Colonic mucosa (tissue), 4 donors: ENCODE data around the gene ERICH6B. TPM values are rescaled to one million over a fixed set of nuclear protein-coding genes. Genes with fewer than 3 reads are reported as not detected.

Source experiments
- DNase-seq: peaks from one replicate; pipeline ENCODE4 v3.0.0-alpha.2; 2020
- H3K27ac ChIP-seq: fragments of 200-600 bp; one replicate; pipeline ENCODE4 v1.8.0; 2021
- H3K27me3 ChIP-seq: fragments of 200-600 bp; one replicate; pipeline ENCODE4 v1.8.0; 2021
- H3K36me3 ChIP-seq: fragments of 200-600 bp; one replicate; pipeline ENCODE4 v1.8.0; 2021
- H3K4me1 ChIP-seq: fragments of 200-600 bp; one replicate; pipeline ENCODE4 v1.8.0; 2021; ENCODE audit warnings: mild to moderate bottlenecking
- H3K4me3 ChIP-seq: fragments of 200-600 bp; one replicate; pipeline ENCODE4 v1.8.0; 2021
- H3K9ac ChIP-seq, 2 donors: one replicate each; pipeline ENCODE4 v1.7.0; 2013; ENCODE audit warnings: control low read depth in 2 of 2, low read depth in 2 of 2, low read length in 2 of 2
- H3K9me3 ChIP-seq: fragments of 200-600 bp; one replicate; pipeline ENCODE4 v1.8.0; 2021
- CTCF ChIP-seq: fragments of 200-600 bp; IDR thresholded peaks from one replicate; pipeline ENCODE4 v1.8.0; 2022; ENCODE audit warnings: antibody characterized with exemption, mild to moderate bottlenecking
- intact Hi-C: fragments of 100-400 bp; cut with DNase I; formaldehyde crosslinking; loops from one replicate; pipeline ENCODE4 v1.14.1; 2022
- total RNA-seq, 2 donors: library from RNA; stranded (reverse); fragmentation: NEBNext Ultra II Directional in 1 of 2; extraction: Animal tissue kit (Norgen Biotek cat#: 25700) in 1 of 2; gene quantifications; one replicate each; pipeline ENCODE4 v1.2.1, GENCODE V29; 2021
- donor health status: healthy.
- donor health status: DM: no; HTN: no; CAD: no.
- donor health status: DM: no; HTN: no; CAD: no.

The ERICH6B gene
- total RNA-seq, 2 donors from 2014 or later, result not detected

- H3K4me3 ChIP-seq, result no peak overlapping the region
- H3K36me3 ChIP-seq, result peaks cover 12% of the 10 kb centered on the region
- H3K4me1 ChIP-seq, result no peaks in the 10 kb centered on the region
- TF ChIP-seq CTCF, result no peak
- H3K27me3 ChIP-seq, result no peaks in the 10 kb centered on the region
- no peak overlapping the region for H3K27ac ChIP-seq
- no peak overlapping the region for H3K9ac ChIP-seq
- DNase-seq, result no peak
- intact Hi-C loops, result no loop called here
- H3K9me3 ChIP-seq, result no peaks in the 10 kb centered on the region
These were observed 79.3 kb downstream of the ERICH6B start for GRCh38 chr13:45536224-45536623.

- no peaks in the 10 kb centered on the region for H3K9me3 ChIP-seq
- H3K27me3 ChIP-seq, result no peaks in the 10 kb centered on the region
- no peak overlapping the region for H3K4me3 ChIP-seq
- no peaks in the 10 kb centered on the region for H3K4me1 ChIP-seq
- peaks cover 20% of the 10 kb centered on the region for H3K36me3 ChIP-seq
- intact Hi-C loops, result no loop called here
- TF ChIP-seq CTCF, result no peak
- no peak for DNase-seq
- no peak overlapping the region for H3K27ac ChIP-seq
- H3K9ac ChIP-seq, result no peak overlapping the region
These were observed 80.9 kb downstream of the ERICH6B start for GRCh38 chr13:45534604-45535003.

- no peak overlapping the region for H3K4me3 ChIP-seq
- H3K36me3 ChIP-seq, result peaks cover 20% of the 10 kb centered on the region
- no peak for DNase-seq
- H3K4me1 ChIP-seq, result no peaks in the 10 kb centered on the region
- H3K9me3 ChIP-seq, result no peaks in the 10 kb centered on the region
- no peak overlapping the region for H3K27ac ChIP-seq
- no peaks in the 10 kb centered on the region for H3K27me3 ChIP-seq
- H3K9ac ChIP-seq, result no peak overlapping the region
- intact Hi-C loops, result no loop called here
- TF ChIP-seq CTCF, result no peak
These were observed 85.8 kb downstream of the ERICH6B start for GRCh38 chr13:45529758-45530157.

- H3K9ac ChIP-seq, result no peak overlapping the region
- H3K27ac ChIP-seq, result no peak overlapping the region
- intact Hi-C loops, result no loop called here
- no peaks in the 10 kb centered on the region for H3K9me3 ChIP-seq
- DNase-seq, result no peak
- no peaks in the 10 kb centered on the region for H3K27me3 ChIP-seq
- peaks cover 14% of the 10 kb centered on the region for H3K36me3 ChIP-seq
- no peaks in the 10 kb centered on the region for H3K4me1 ChIP-seq
- TF ChIP-seq CTCF, result no peak
- H3K4me3 ChIP-seq, result no peak overlapping the region
These were observed 87.7 kb downstream of the ERICH6B start for GRCh38 chr13:45527699-45528462.

- H3K9ac ChIP-seq, result no peak overlapping the region
- H3K27me3 ChIP-seq, result no peaks in the 10 kb centered on the region
- H3K9me3 ChIP-seq, result no peaks in the 10 kb centered on the region
- H3K36me3 ChIP-seq, result peaks cover 11% of the 10 kb centered on the region
- H3K4me1 ChIP-seq, result no peaks in the 10 kb centered on the region
- H3K27ac ChIP-seq, result no peak overlapping the region
- DNase-seq, result no peak
- intact Hi-C loops, result no loop called here
- TF ChIP-seq CTCF, result no peak
- no peak overlapping the region for H3K4me3 ChIP-seq
These were observed 93.0 kb downstream of the ERICH6B start for GRCh38 chr13:45522571-45522970.
